ENCODE data around the gene VEGFA. TPM values are rescaled to one million over a fixed set of nuclear protein-coding genes. Genes with fewer than 3 reads are reported as not detected.

VEGFA gene
- total RNA-seq, 1 donor from 2014 or later: 231 TPM

DNA sequence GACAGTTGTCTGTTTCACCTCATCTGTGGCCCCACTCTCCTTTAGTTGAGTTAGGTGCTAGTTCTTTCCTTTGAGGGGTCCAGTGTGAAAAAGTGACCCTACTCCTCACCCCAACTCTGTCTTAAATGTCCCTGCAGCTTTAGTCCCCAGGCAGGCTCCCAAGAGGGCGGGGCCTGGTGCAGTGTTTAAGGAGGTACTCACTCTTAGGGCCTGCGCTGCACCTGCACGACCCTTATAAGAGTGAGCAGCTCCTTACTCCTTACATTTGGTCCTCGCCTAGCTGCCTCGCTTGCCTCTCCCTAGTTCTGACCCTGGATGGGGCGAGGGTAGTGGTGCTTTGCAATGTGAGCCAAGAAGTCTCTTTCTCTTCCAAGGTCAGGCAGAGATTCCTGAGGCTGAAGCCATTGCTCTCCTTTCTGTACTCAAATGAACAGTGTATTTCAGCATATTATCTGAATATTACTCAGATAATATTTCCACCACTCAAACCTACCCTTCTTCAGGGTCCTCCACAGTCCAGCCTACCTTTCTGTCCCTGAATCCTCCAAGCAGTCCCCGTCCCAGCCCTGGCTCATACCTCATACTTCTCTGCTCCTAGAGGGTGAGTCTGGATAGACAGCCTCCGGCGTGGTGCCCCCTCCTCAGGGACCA, 11.9 kb upstream of the VEGFA start:
- no peak overlapping the region for H3K27ac ChIP-seq
- H3K36me3 ChIP-seq: no peaks in the 10 kb centered on the region
- H3K27me3 ChIP-seq: no peaks in the 10 kb centered on the region
- TF ChIP-seq CTCF (IDR thresholded peaks at IDR 0.05): no peak
- intact Hi-C loops (cut with DNase I): no loop called here
- no peak overlapping the region for H3K4me3 ChIP-seq
- DNase-seq: no peak
- peak; percentile 15 for ATAC-seq
- no peaks in the 10 kb centered on the region for H3K9me3 ChIP-seq
- H3K4me1 ChIP-seq: peaks cover 9% of the 10 kb centered on the region

DNA sequence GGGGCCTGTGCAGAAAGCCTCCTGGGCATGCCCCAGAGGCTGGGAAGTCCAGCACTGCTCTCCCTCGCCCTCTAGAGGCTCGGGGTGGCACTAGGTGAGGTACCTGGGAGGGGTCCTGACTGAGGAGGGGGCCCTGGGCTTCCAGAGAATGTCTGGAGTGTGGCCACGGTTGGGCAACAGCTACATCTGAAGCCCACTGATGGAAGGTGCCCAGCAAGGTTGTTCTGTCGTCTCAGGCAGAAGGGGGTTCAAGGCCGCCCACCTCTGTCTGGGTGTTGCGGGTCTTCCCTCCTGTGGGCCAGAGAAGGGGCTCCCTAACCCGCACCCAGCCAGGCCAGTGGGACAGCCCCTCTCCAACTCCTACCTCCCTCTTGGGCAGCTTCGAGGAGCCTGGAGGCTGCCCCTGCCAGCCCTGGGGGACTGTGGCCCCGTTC, 11.4 kb upstream of the VEGFA start:
- Histone ChIP-seq H3K36me3 (no peaks in the 10 kb centered on the region), H3K9me3 (no peaks in the 10 kb centered on the region), H3K4me1 (peaks cover 9% of the 10 kb centered on the region), H3K27me3 (no peaks in the 10 kb centered on the region), H3K27ac (no peak overlapping the region), H3K4me3 (no peak overlapping the region)
- peak; percentile 62 for TF ChIP-seq CTCF (IDR thresholded peaks at IDR 0.05)
- DNase-seq (no peak), ATAC-seq (peak; percentile 52)
- intact Hi-C loops (cut with DNase I): no loop called here

DNA sequence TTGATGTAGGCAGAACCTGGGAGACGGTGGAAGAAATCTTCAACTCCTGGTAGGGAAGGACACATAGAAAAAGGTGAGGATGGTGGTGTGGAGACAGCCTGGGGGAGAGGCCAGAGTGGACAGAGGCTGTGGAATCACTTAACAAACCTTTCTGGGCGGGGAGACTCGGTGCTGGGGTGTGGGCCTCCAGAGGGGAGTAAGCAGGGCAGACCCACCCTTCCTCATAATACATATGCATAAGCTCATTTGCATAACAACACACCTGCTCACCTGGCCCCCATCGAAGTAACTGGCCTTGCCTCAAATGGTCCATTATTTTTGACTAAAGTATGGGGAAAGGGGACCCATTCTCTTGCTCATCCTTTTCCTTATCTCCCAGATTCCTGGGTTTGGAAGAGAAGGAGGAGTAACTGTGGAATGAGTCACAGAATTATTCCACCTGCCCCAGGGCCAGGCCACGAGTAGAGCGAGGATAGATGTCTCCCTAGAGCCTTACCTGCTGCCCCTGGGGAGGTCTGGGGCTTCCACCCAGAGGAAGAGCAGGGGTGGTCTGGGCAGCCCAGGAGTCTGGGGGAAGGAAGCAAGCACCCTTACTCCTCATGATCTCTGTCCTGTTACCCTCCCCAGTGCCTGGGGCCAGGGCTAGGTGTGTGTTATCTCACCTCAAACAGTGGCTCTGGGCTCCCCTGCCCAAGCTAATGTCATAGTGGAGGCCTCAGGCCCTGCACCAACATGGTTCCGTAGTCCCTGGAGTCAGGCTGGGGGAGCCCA, 10.7 kb upstream of the VEGFA start:
- H3K27me3 ChIP-seq: no peaks in the 10 kb centered on the region
- no peaks in the 10 kb centered on the region for H3K9me3 ChIP-seq
- H3K27ac ChIP-seq: no peak overlapping the region
- ATAC-seq (peak; percentile 5), DNase-seq (no peak)
- no peak overlapping the region for H3K4me3 ChIP-seq
- H3K36me3 ChIP-seq: no peaks in the 10 kb centered on the region
- intact Hi-C loops (cut with DNase I): no loop called here
- peaks cover 9% of the 10 kb centered on the region for H3K4me1 ChIP-seq
- TF ChIP-seq CTCF (IDR thresholded peaks at IDR 0.05): no peak

- Histone ChIP-seq H3K27ac (no peak overlapping the region), H3K9me3 (no peaks in the 10 kb centered on the region), H3K36me3 (no peaks in the 10 kb centered on the region), H3K4me3 (no peak overlapping the region), H3K27me3 (no peaks in the 10 kb centered on the region), H3K4me1 (peaks cover 9% of the 10 kb centered on the region)
- intact Hi-C loops (cut with DNase I): loop anchor here (10.0 kb wide), 1 partner anchor 95 kb away; no protein-coding TSS in a partner anchor
- no peak for DNase-seq
- ATAC-seq: peak; percentile 79
- no peak for TF ChIP-seq CTCF (IDR thresholded peaks at IDR 0.05)
These were observed 10.2 kb upstream of the VEGFA start for GRCh38 chr6:43759907-43760206.

- H3K9me3 ChIP-seq: no peaks in the 10 kb centered on the region
- peaks cover 9% of the 10 kb centered on the region for H3K4me1 ChIP-seq
- no peak for DNase-seq
- intact Hi-C loops (cut with DNase I): loop anchor here (10.0 kb wide), 1 partner anchor 96 kb away; no protein-coding TSS in a partner anchor
- no peaks in the 10 kb centered on the region for H3K27me3 ChIP-seq
- no peak for ATAC-seq
- H3K27ac ChIP-seq: peak overlapping the region; percentile 36
- no peaks in the 10 kb centered on the region for H3K36me3 ChIP-seq
- H3K4me3 ChIP-seq: no peak overlapping the region
- TF ChIP-seq CTCF (IDR thresholded peaks at IDR 0.05): no peak
These were observed 9.5 kb upstream of the VEGFA start for GRCh38 chr6:43760210-43761168.

Data from upper lobe of right lung (tissue), 1 donor.